Ishikawa (cell line): ENCODE measurements around the gene UBE2J1.

Source experiments
- EGR1 ChIP-seq: IDR thresholded peaks from 2 replicates; pipeline ENCODE4 v1.6.1; 2012
- RAD21 ChIP-seq: IDR thresholded peaks from 2 replicates; pipeline ENCODE4 v1.6.1; 2012; ENCODE audit warnings: low read depth
- TAF1 ChIP-seq: IDR thresholded peaks from 2 replicates; pipeline ENCODE4 v1.6.1; 2012; ENCODE audit warnings: low read depth, mild to moderate bottlenecking
- TCF12 ChIP-seq: IDR thresholded peaks from 2 replicates; pipeline ENCODE4 v1.6.1; 2012; ENCODE audit warnings: low read depth
- TF ChIP-seq, protein P1 (sequence below): IDR thresholded peaks from 2 replicates; pipeline ENCODE4 v1.6.1; 2012

DNA sequence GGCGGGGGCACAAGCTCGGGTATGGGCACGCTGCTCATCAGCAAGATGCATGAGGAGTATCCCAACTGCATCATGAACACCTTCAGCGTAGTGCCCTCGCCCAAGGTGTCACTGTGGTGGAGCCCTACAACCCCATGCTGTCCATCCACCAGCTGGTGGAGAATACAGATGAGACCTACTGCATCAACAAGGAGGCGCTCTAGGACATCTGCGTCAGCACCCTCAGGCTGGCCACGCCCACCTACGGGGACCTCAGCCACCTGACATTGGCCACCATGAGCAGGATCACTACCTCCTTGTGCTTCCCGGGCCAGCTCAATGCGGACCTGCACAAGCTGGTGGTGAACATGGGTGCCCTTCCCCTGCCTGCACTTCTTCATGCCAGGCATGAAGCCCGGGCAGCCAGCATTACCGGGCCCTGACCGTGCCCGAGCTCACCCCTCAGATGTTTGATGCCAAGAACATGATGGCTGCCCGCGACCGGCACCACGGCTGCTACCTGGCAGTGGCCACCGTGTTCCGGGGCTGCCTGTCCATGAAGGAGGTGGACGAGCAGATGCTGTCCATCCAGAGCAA, 50.2 kb downstream of the UBE2J1 start:
- no peak for TF ChIP-seq RAD21
- TF ChIP-seq TAF1: no peak
- TF ChIP-seq, protein P1, sequence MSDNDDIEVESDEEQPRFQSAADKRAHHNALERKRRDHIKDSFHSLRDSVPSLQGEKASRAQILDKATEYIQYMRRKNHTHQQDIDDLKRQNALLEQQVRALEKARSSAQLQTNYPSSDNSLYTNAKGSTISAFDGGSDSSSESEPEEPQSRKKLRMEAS: no peak
- no peak for TF ChIP-seq TCF12
- TF ChIP-seq EGR1: no peak
